ENCODE results near the gene SH3GLB1. TPM values are rescaled to one million over a fixed set of nuclear protein-coding genes. Genes with fewer than 3 reads are reported as not detected.

The SH3GLB1 gene
- total and polyA plus RNA-seq, 2 of the 8 experiments (the other 6 are each of a cell fraction or from before 2014, with no cell fraction given) = 7.7 to 43.1 TPM

DNA sequence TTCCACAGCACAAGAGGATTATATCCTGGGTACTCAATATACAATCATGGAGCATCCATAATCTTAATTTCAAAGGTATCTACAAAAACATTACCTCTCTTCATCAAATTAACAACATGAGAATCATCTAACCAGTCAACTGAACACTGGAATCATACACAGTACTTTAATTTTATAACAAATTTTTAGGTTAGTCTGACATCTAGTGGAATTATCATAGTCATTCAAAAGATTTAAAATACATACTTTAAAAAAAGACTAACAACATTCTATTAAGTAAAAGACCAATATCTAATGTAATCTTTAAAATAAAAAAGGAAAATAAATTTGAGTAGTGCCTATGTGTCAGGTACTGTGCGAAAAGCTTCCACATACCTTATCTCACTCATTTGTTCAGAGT is 16.8 kb upstream of the SH3GLB1 start (continued):
- TF ChIP-seq RNF2 (IDR thresholded peaks at IDR 0.05; ENCODE audit: borderline replicate concordance, low read depth, low read length, missing control alignments, poor library complexity, severe bottlenecking) (no peak), CBX8 (IDR thresholded peaks at IDR 0.05; ENCODE audit: borderline replicate concordance, low read depth, low read length) (no peak), TCF12 (IDR thresholded peaks at IDR 0.05; ENCODE audit: low read depth, low read length) (no peak), CEBPB (IDR thresholded peaks at IDR 0.05; ENCODE audit: low read depth, low read length) (no peak), BACH1 (IDR thresholded peaks at IDR 0.05; ENCODE audit: low read length) (no peak)
